Kidney (tissue), 14 donors: ENCODE results near the gene IL1F10. TPM values are rescaled to one million over a fixed set of nuclear protein-coding genes. Genes with fewer than 3 reads are reported as not detected.

ENCODE experiments used
- DNase-seq, 5 donors: peaks; one replicate each; pipeline ENCODE4 v3.0.0-alpha.2; 2013 to 2020
- FAIRE-seq: peaks from 2 replicates; lab custom pipeline; 2012; peaks lifted over from hg19 to GRCh38; lab: Jason Lieb, UNC
- H3K27ac ChIP-seq, 2 donors: one replicate each; pipeline ENCODE4 v1.7.0; 2013; ENCODE audit warnings: low read depth in 2 of 2, low read length in 2 of 2, inconsistent platforms in 1 of 2
- H3K27me3 ChIP-seq: one replicate; pipeline ENCODE4 v1.7.1; 2013; ENCODE audit warnings: low read length, inconsistent platforms; ENCODE audit not compliant: control insufficient read depth, insufficient read depth
- H3K36me3 ChIP-seq, 3 donors: one replicate each; pipeline versions ENCODE4 v1.7.0 to v1.7.1; 2013; ENCODE audit warnings: low read length in 3 of 3, control low read depth in 1 of 3, inconsistent platforms in 1 of 3; ENCODE audit not compliant: insufficient read depth in 3 of 3, control insufficient read depth in 2 of 3
- H3K4me1 ChIP-seq, 3 donors: one replicate each; pipeline versions ENCODE4 v1.7.0 to v1.7.1; 2013; ENCODE audit warnings: low read length in 3 of 3, inconsistent platforms in 1 of 3, low read depth in 1 of 3; ENCODE audit not compliant: control insufficient read depth in 2 of 3, insufficient read depth in 2 of 3
- H3K4me3 ChIP-seq, 3 donors: one replicate each; pipeline versions ENCODE4 v1.7.0 to v1.8.1; 2013; ENCODE audit warnings: low read length in 3 of 3, control low read depth in 1 of 3, inconsistent platforms in 1 of 3
- H3K9ac ChIP-seq, 3 donors: one replicate each; pipeline versions ENCODE4 v1.7.0 to v1.7.1; 2013; ENCODE audit warnings: low read length in 3 of 3, control low read depth in 1 of 3, inconsistent platforms in 1 of 3
- H3K9me3 ChIP-seq, 3 donors: one replicate each; pipeline versions ENCODE4 v1.7.0 to v1.7.1; 2013; ENCODE audit warnings: low read length in 3 of 3, control low read depth in 1 of 3, inconsistent platforms in 1 of 3; ENCODE audit not compliant: control insufficient read depth in 2 of 3, insufficient read depth in 1 of 3
- intact Hi-C: fragments of 100-400 bp; cut with DNase I; formaldehyde crosslinking; loops from one replicate; pipeline ENCODE4 v1.11.1; 2022
- polyA plus RNA-seq: library from polyadenylated mRNA; stranded (reverse); fragments of 350-450 nt; fragmentation: Illumina TruSeq; extraction: RNeasy Lipid Tissue Mini Kit (QIAGEN cat#74804); gene quantifications from one replicate; pipeline ENCODE4 v1.2.3, GENCODE V29; 2014; ENCODE audit warnings: low read depth, low replicate concordance; ENCODE audit not compliant: insufficient read depth
- total RNA-seq: library from RNA; stranded (reverse); fragmentation: NEBNext Ultra II Directional; extraction: Animal tissue kit (Norgen Biotek cat#: 25700); gene quantifications from one replicate; pipeline ENCODE4 v1.2.1, GENCODE V29; 2021
- TF ChIP-seq, protein P1 (sequence below): IDR thresholded peaks from 3 replicates; pipeline ENCODE4 v1.5.1; 2012; ENCODE audit warnings: mild to moderate bottlenecking, moderate library complexity, borderline replicate concordance; ENCODE audit not compliant: insufficient read depth; ENCODE audit errors: extremely low read depth
- donor health status: control.
- donor health status: control.
- donor health status: control.
- donor health status: control.
- donor health status: control.
- donor health status: DM: yes; HTN: yes; CAD: no.
- donor health status: Normal renal cell carcinoma (clear cell type).

Gene IL1F10
- total and polyA plus RNA-seq, 2 donors from 2014 or later = not detected

DNA sequence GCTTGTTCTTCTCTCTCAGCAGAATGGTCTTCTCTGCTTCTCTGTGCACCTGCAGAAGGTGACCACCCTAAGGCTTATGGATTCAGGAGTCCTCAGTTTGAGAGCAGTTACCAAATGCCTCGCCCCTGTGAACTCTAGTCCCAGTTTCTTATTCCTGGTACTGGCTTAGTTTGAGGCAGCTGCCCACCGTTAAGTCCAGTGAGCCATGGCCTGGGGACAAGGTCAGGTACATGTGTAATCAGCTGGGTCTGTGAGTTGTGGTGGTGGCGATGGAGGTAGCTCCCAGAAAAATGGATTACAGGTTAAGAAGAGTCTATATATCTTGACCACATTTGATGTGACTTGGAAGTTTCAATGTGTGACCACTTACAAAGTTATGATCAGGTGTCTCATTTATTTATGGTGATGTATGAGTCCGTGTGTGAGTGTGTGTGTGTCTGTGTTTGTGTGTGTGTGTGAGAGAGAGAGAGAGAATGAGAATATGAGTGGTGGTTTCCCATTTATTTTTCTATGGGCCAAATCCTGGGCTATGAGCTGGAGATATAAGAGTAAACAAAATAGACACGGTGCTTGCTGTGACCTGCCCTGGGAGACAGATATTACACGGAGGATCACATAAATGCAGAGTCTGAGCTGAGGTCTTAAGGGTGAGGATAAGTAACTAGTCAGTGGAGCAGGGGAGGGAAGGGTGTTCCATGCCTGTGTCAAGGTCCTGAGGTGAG lies 46.6 kb downstream of the IL1F10 start:
- H3K9me3 ChIP-seq = no peaks in the 10 kb centered on the region
- DNase-seq (no peak), FAIRE-seq (no peak)
- H3K27me3 ChIP-seq = no peaks in the 10 kb centered on the region
- no peak overlapping the region for H3K9ac ChIP-seq
- no peak overlapping the region for H3K4me3 ChIP-seq
- no peak overlapping the region for H3K27ac ChIP-seq
- intact Hi-C loops = no loop called here
- no peaks in the 10 kb centered on the region for H3K36me3 ChIP-seq
- TF ChIP-seq, protein P1, sequence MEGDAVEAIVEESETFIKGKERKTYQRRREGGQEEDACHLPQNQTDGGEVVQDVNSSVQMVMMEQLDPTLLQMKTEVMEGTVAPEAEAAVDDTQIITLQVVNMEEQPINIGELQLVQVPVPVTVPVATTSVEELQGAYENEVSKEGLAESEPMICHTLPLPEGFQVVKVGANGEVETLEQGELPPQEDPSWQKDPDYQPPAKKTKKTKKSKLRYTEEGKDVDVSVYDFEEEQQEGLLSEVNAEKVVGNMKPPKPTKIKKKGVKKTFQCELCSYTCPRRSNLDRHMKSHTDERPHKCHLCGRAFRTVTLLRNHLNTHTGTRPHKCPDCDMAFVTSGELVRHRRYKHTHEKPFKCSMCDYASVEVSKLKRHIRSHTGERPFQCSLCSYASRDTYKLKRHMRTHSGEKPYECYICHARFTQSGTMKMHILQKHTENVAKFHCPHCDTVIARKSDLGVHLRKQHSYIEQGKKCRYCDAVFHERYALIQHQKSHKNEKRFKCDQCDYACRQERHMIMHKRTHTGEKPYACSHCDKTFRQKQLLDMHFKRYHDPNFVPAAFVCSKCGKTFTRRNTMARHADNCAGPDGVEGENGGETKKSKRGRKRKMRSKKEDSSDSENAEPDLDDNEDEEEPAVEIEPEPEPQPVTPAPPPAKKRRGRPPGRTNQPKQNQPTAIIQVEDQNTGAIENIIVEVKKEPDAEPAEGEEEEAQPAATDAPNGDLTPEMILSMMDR = no peak
- H3K4me1 ChIP-seq = no peaks in the 10 kb centered on the region

DNA sequence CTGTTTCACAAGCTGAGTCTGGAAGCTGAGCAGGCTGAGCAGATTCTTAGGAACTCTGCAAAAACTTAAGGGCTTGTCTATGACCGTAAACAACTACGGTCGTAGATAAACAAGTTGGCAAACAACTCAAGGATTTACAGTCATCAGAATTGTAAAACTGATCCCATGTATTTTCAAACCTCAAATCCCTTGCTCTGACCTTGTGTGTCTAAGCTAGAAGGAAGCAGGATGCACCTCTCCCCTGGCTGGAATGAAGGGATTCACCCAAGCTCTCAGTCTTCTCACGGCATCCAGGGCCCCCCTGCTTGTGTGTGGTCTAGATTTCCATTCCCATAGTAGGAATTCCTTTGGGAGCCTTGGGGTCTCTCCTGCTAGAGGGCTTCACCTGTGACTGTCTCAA lies 47.2 kb downstream of the IL1F10 start:
- Histone ChIP-seq H3K4me3 (no peak overlapping the region), H3K36me3 (no peaks in the 10 kb centered on the region), H3K27me3 (no peaks in the 10 kb centered on the region), H3K27ac (no peak overlapping the region), H3K9me3 (no peaks in the 10 kb centered on the region), H3K4me1 (no peaks in the 10 kb centered on the region), H3K9ac (no peak overlapping the region)
- no peak for FAIRE-seq
- intact Hi-C loops = no loop called here
- DNase-seq = no peak
- TF ChIP-seq, protein P1 = no peak

DNA sequence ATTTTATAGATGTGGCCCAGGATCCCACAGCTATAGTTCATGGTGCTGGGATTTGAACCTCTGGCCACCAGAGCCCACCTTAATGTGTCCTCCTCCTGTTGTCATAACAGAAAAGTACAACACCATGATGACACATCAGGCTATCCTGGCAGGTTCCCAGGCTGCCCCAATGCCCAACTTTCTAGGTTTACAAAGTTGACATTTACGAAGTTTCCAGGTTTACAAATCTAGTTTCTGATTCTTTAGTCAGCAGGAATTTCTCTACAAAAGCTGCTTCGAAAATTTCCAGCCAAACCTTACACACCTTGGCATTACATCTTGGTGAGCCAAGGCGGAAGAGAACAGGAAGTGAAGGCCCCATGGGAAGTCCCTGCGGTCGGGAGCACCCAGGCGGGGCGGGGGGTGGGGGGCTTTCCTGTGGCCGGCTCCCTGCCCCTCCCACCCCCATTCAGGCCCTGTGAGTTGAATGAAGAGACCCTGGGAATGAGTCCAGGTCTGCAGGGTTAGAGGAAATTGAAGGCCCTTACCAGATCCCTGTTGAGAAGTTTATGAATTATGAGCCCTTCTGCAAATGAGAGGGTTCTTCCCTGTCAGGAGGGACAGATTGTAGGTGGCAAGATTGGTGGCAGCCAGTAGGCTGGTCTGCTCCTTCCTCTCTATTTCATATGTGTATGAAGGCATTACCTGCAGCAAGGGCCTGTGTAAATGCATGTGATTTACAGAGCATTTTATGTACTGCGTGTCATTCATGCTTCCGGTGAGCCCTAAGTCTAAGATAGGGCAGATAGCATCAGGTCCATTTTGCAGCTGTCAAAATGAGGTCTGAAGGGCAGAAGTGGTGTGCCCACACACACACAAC lies 48.6 kb downstream of the IL1F10 start:
- FAIRE-seq = no peak
- intact Hi-C loops = no loop called here

More for the DNA sequence above, 48.6 kb downstream of the IL1F10 start:
- no peak overlapping the region for H3K27ac ChIP-seq
- no peaks in the 10 kb centered on the region for H3K36me3 ChIP-seq
- TF ChIP-seq, protein P1 = no peak
- no peak overlapping the region for H3K4me3 ChIP-seq
- DNase-seq = no peak
- no peaks in the 10 kb centered on the region for H3K27me3 ChIP-seq
- no peaks in the 10 kb centered on the region for H3K4me1 ChIP-seq
- no peaks in the 10 kb centered on the region for H3K9me3 ChIP-seq
- H3K9ac ChIP-seq = no peak overlapping the region
